Measurements from ENCODE around the gene S100A3.

Gene S100A3

GRCh38 chr1:153561466-153561985 is 12.5 kb upstream of the S100A3 start:
- Histone ChIP-seq H3K4me2 (ENCODE audit: insufficient read depth, low read length, poor library complexity, severe bottlenecking) (no peak overlapping the region), H3K9me3 (replicated peaks in 1 of 2; ENCODE audit: control insufficient read depth in 2 of 2, insufficient read depth in 1 of 2, low read depth in 1 of 2, low read length in 2 of 2) (no peaks in the 10 kb centered on the region), H2AK5ac (ENCODE audit: low read depth, low read length) (peak overlapping the region; percentile 68), H3K14ac (ENCODE audit: low read length) (no peak overlapping the region), H3K27me3 (ENCODE audit: control insufficient read depth in 3 of 3, insufficient read depth in 3 of 3, low read depth in 1 of 3, low read length in 3 of 3) (peaks cover 0 to 3% (median 0%) of the 10 kb centered on the region in 3 experiments), H3K9ac (ENCODE audit: low read depth, low read length, poor library complexity) (no peak overlapping the region), H2BK120ac (ENCODE audit: low read depth, low read length) (peak overlapping the region; percentile 35), H3K4ac (ENCODE audit: low read length) (no peak overlapping the region), H2BK5ac (ENCODE audit: low read length) (no peak overlapping the region), H2AFZ (ENCODE audit: low read length) (no peak overlapping the region), H2BK12ac (ENCODE audit: low read length) (no peak overlapping the region), H3K18ac (ENCODE audit: low read length) (peak overlapping the region; percentile 46), H4K91ac (ENCODE audit: low read depth, low read length, poor library complexity) (no peak overlapping the region), H3K27ac (replicated peaks; ENCODE audit: low read length) (no peak overlapping the region), H3K36me3 (replicated peaks in 1 of 2; ENCODE audit: control insufficient read depth in 2 of 2, insufficient read depth in 2 of 2, low read length in 2 of 2) (no peaks in the 10 kb centered on the region), H3K4me3 (ENCODE audit: low read length in 2 of 2) (no peak overlapping the region), H3K79me1 (ENCODE audit: low read depth, low read length) (no peaks in the 10 kb centered on the region), H4K8ac (ENCODE audit: low read depth, low read length) (no peak overlapping the region), H3K4me1 (ENCODE audit: control insufficient read depth in 2 of 2, insufficient read depth in 1 of 2, low read depth in 1 of 2, low read length in 2 of 2) (peaks cover 6 to 8% of the 10 kb centered on the region in 2 donors), H3K23ac (ENCODE audit: low read depth, low read length, poor library complexity) (no peak overlapping the region), H2BK15ac (ENCODE audit: low read length) (peak overlapping the region; percentile 38)
- DNase-seq (ENCODE audit: low spot score) = no peak
- no CpG with 5 or more reads among the region's 3 CpGs for WGBS, 2 donors (ENCODE audit: extremely low coverage in 2 of 2, insufficient read length in 2 of 2, insufficient replicate concordance in 1 of 2)

GRCh38 chr1:153560771-153561465 is 11.9 kb upstream of the S100A3 start:
- no peaks in the 10 kb centered on the region for H3K9me3 ChIP-seq (replicated peaks in 1 of 2; ENCODE audit: control insufficient read depth in 2 of 2, insufficient read depth in 1 of 2, low read depth in 1 of 2, low read length in 2 of 2)
- no peak overlapping the region for H3K9ac ChIP-seq (ENCODE audit: low read depth, low read length, poor library complexity)
- peaks cover 0 to 3% (median 0%) of the 10 kb centered on the region in 3 experiments for H3K27me3 ChIP-seq (ENCODE audit: control insufficient read depth in 3 of 3, insufficient read depth in 3 of 3, low read depth in 1 of 3, low read length in 3 of 3)
- H3K36me3 ChIP-seq (replicated peaks in 1 of 2; ENCODE audit: control insufficient read depth in 2 of 2, insufficient read depth in 2 of 2, low read length in 2 of 2) = no peaks in the 10 kb centered on the region
- H2AFZ ChIP-seq (ENCODE audit: low read length) = no peak overlapping the region
- no peak overlapping the region for H3K18ac ChIP-seq (ENCODE audit: low read length)
- H3K27ac ChIP-seq (replicated peaks; ENCODE audit: low read length) = no peak overlapping the region
- H3K79me1 ChIP-seq (ENCODE audit: low read depth, low read length) = no peaks in the 10 kb centered on the region
- no peak overlapping the region for H3K4me2 ChIP-seq (ENCODE audit: insufficient read depth, low read length, poor library complexity, severe bottlenecking)
- H4K91ac ChIP-seq (ENCODE audit: low read depth, low read length, poor library complexity) = no peak overlapping the region
- peaks cover 2 to 4% of the 10 kb centered on the region in 2 donors for H3K4me1 ChIP-seq (ENCODE audit: control insufficient read depth in 2 of 2, insufficient read depth in 1 of 2, low read depth in 1 of 2, low read length in 2 of 2)
- no peak overlapping the region for H3K4me3 ChIP-seq (ENCODE audit: low read length in 2 of 2)
- no peak overlapping the region for H4K8ac ChIP-seq (ENCODE audit: low read depth, low read length)
- no CpG with 5 or more reads among the region's 10 CpGs for WGBS, 2 donors (ENCODE audit: extremely low coverage in 2 of 2, insufficient read length in 2 of 2, insufficient replicate concordance in 1 of 2)
- DNase-seq (ENCODE audit: low spot score) = no peak
- H2BK5ac ChIP-seq (ENCODE audit: low read length) = no peak overlapping the region
- no peak overlapping the region for H3K14ac ChIP-seq (ENCODE audit: low read length)
- no peak overlapping the region for H2BK120ac ChIP-seq (ENCODE audit: low read depth, low read length)
- H3K4ac ChIP-seq (ENCODE audit: low read length) = no peak overlapping the region
- H2BK12ac ChIP-seq (ENCODE audit: low read length) = no peak overlapping the region
- peak overlapping the region; percentile 68 for H2AK5ac ChIP-seq (ENCODE audit: low read depth, low read length)
- no peak overlapping the region for H3K23ac ChIP-seq (ENCODE audit: low read depth, low read length, poor library complexity)
- no peak overlapping the region for H2BK15ac ChIP-seq (ENCODE audit: low read length)

- Histone ChIP-seq H2AFZ (ENCODE audit: low read length) (no peak overlapping the region), H3K27ac (replicated peaks; ENCODE audit: low read length) (no peak overlapping the region), H2BK15ac (ENCODE audit: low read length) (no peak overlapping the region), H3K27me3 (ENCODE audit: control insufficient read depth in 3 of 3, insufficient read depth in 3 of 3, low read depth in 1 of 3, low read length in 3 of 3) (peaks cover 0 to 3% (median 0%) of the 10 kb centered on the region in 3 experiments), H4K91ac (ENCODE audit: low read depth, low read length, poor library complexity) (no peak overlapping the region), H3K79me1 (ENCODE audit: low read depth, low read length) (no peaks in the 10 kb centered on the region), H3K4ac (ENCODE audit: low read length) (no peak overlapping the region), H3K9me3 (replicated peaks in 1 of 2; ENCODE audit: control insufficient read depth in 2 of 2, insufficient read depth in 1 of 2, low read depth in 1 of 2, low read length in 2 of 2) (no peaks in the 10 kb centered on the region), H3K36me3 (replicated peaks in 1 of 2; ENCODE audit: control insufficient read depth in 2 of 2, insufficient read depth in 2 of 2, low read length in 2 of 2) (no peaks in the 10 kb centered on the region), H4K8ac (ENCODE audit: low read depth, low read length) (no peak overlapping the region), H3K14ac (ENCODE audit: low read length) (no peak overlapping the region), H2BK12ac (ENCODE audit: low read length) (no peak overlapping the region), H3K4me3 (ENCODE audit: low read length in 2 of 2) (no peak overlapping the region), H3K18ac (ENCODE audit: low read length) (no peak overlapping the region), H2BK120ac (ENCODE audit: low read depth, low read length) (no peak overlapping the region), H3K4me1 (ENCODE audit: control insufficient read depth in 2 of 2, insufficient read depth in 1 of 2, low read depth in 1 of 2, low read length in 2 of 2) (no peaks in the 10 kb centered on the region), H2BK5ac (ENCODE audit: low read length) (no peak overlapping the region), H3K23ac (ENCODE audit: low read depth, low read length, poor library complexity) (no peak overlapping the region), H3K9ac (ENCODE audit: low read depth, low read length, poor library complexity) (no peak overlapping the region), H2AK5ac (ENCODE audit: low read depth, low read length) (no peak overlapping the region), H3K4me2 (ENCODE audit: insufficient read depth, low read length, poor library complexity, severe bottlenecking) (no peak overlapping the region)
- WGBS, 2 donors (ENCODE audit: extremely low coverage in 2 of 2, insufficient read length in 2 of 2, insufficient replicate concordance in 1 of 2) = no CpG with 5 or more reads among the region's 2 CpGs
- DNase-seq (ENCODE audit: low spot score) = no peak
Observed at GRCh38 chr1:153560241-153560640, 11.2 kb upstream of the S100A3 start.

- Histone ChIP-seq H2BK120ac (ENCODE audit: low read depth, low read length) (no peak overlapping the region), H4K91ac (ENCODE audit: low read depth, low read length, poor library complexity) (no peak overlapping the region), H2BK12ac (ENCODE audit: low read length) (no peak overlapping the region), H3K4me2 (ENCODE audit: insufficient read depth, low read length, poor library complexity, severe bottlenecking) (no peak overlapping the region), H2AK5ac (ENCODE audit: low read depth, low read length) (no peak overlapping the region), H3K4me3 (ENCODE audit: low read length in 2 of 2) (no peak overlapping the region), H3K36me3 (replicated peaks in 1 of 2; ENCODE audit: control insufficient read depth in 2 of 2, insufficient read depth in 2 of 2, low read length in 2 of 2) (no peaks in the 10 kb centered on the region), H3K14ac (ENCODE audit: low read length) (no peak overlapping the region), H3K9me3 (replicated peaks in 1 of 2; ENCODE audit: control insufficient read depth in 2 of 2, insufficient read depth in 1 of 2, low read depth in 1 of 2, low read length in 2 of 2) (no peaks in the 10 kb centered on the region), H3K4me1 (ENCODE audit: control insufficient read depth in 2 of 2, insufficient read depth in 1 of 2, low read depth in 1 of 2, low read length in 2 of 2) (peaks cover 0 to 5% of the 10 kb centered on the region in 2 donors), H3K4ac (ENCODE audit: low read length) (no peak overlapping the region), H4K8ac (ENCODE audit: low read depth, low read length) (no peak overlapping the region), H3K79me1 (ENCODE audit: low read depth, low read length) (no peaks in the 10 kb centered on the region), H2BK5ac (ENCODE audit: low read length) (no peak overlapping the region), H3K27ac (replicated peaks; ENCODE audit: low read length) (no peak overlapping the region), H3K18ac (ENCODE audit: low read length) (no peak overlapping the region), H3K9ac (ENCODE audit: low read depth, low read length, poor library complexity) (no peak overlapping the region), H2AFZ (ENCODE audit: low read length) (no peak overlapping the region), H2BK15ac (ENCODE audit: low read length) (no peak overlapping the region), H3K23ac (ENCODE audit: low read depth, low read length, poor library complexity) (no peak overlapping the region), H3K27me3 (ENCODE audit: control insufficient read depth in 3 of 3, insufficient read depth in 3 of 3, low read depth in 1 of 3, low read length in 3 of 3) (peaks cover 0 to 5% (median 0%) of the 10 kb centered on the region in 3 experiments)
- no CpG with 5 or more reads among the region's 3 CpGs for WGBS, 2 donors (ENCODE audit: extremely low coverage in 2 of 2, insufficient read length in 2 of 2, insufficient replicate concordance in 1 of 2)
- DNase-seq (ENCODE audit: low spot score) = no peak
Observed at GRCh38 chr1:153557877-153558276, 8.8 kb upstream of the S100A3 start.

Measured in neuronal stem cell (in vitro differentiated cells).